GM12878 (cell line): Measurements from ENCODE around the gene ADAMTSL5.

Experiments
- BACH1 ChIP-seq: fragments of 450-650 bp; IDR thresholded peaks from 2 replicates; pipeline ENCODE4 v1.6.1; 2017; ENCODE audit warnings: mild to moderate bottlenecking, borderline replicate concordance
- CEBPB ChIP-seq, 2 experiments: fragments of 150-350 bp in 1 of 2; IDR thresholded peaks; 2 replicates each; pipeline ENCODE4 v1.6.1; 2012 to 2014; ENCODE audit warnings: low read depth in 2 of 2, low read length in 2 of 2, borderline replicate concordance in 1 of 2, inconsistent platforms in 1 of 2
- EZH2 ChIP-seq: IDR thresholded peaks from 2 replicates; pipeline ENCODE4 v1.6.1; 2012; ENCODE audit warnings: low read depth, mild to moderate bottlenecking, control low read depth, inconsistent platforms, low read length, borderline replicate concordance; ENCODE audit not compliant: control insufficient read depth
- HDAC6 ChIP-seq: fragments of 200-600 bp; sonication (generic); IDR thresholded peaks from one replicate; pipeline ENCODE4 v1.8.0; 2017; ENCODE audit warnings: antibody characterized with exemption; ENCODE audit not compliant: unreplicated experiment
- JUND ChIP-seq: IDR thresholded peaks from 2 replicates; pipeline ENCODE4 v1.6.1; 2012; ENCODE audit warnings: low read depth, mild to moderate bottlenecking, low read length, improper control_type of control experiment, moderate library complexity
- MYC ChIP-seq: IDR thresholded peaks from 2 replicates; pipeline ENCODE4 v1.6.1; 2011; ENCODE audit warnings: mild to moderate bottlenecking, low read length, moderate library complexity, inconsistent platforms; ENCODE audit not compliant: insufficient read depth, insufficient replicate concordance, insufficient read length, severe bottlenecking
- POLR2AphosphoS2 ChIP-seq: IDR thresholded peaks from 2 replicates; pipeline ENCODE4 v1.6.1; 2011; ENCODE audit warnings: low read depth, mild to moderate bottlenecking, low read length, improper control_type of control experiment, moderate library complexity
- SMC3 ChIP-seq: IDR thresholded peaks from 2 replicates; pipeline ENCODE4 v1.6.1; 2011; ENCODE audit warnings: low read length, improper control_type of control experiment, borderline replicate concordance
- TF ChIP-seq, protein P1 (sequence below), 3 experiments: IDR thresholded peaks in 2 of 3; conservative IDR thresholded peaks in 1 of 3; 2 replicates each; pipeline ENCODE4 v1.5.1; 2011; ENCODE audit warnings: low read depth in 3 of 3, low read length in 3 of 3, mild to moderate bottlenecking in 3 of 3, control low read depth in 2 of 3, moderate library complexity in 2 of 3, inconsistent platforms in 1 of 3, mixed read lengths in 1 of 3; ENCODE audit not compliant: control insufficient read depth in 2 of 3, insufficient read depth in 1 of 3; ENCODE audit errors: extremely low read depth in 1 of 3

DNA sequence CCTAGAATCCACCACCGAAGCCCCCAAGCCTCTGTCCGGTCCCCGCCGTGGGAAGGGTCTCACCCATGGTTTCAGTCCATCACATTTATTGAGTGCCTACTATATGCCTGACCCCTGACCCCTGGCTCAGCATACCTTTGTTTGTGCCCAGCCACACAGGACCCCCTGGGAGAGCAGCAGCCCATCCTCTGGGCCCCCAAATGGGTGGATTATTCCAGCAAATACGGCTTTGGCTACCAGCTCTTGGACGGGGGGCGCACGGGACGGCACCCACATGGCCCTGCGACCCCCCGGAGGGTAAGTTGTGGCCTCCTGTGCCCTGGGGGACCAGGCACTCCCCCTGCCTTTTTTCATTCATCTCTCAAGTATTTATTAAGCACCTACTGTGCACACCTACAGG is 18.8 kb upstream of the ADAMTSL5 start:
- TF ChIP-seq JUND: no peak
- no peak for TF ChIP-seq MYC
- TF ChIP-seq POLR2AphosphoS2: no peak
- TF ChIP-seq BACH1: no peak
- no peak for TF ChIP-seq CEBPB (IDR thresholded peaks at IDR 0.05; ENCODE audit: borderline replicate concordance in 1 of 2, low read depth in 2 of 2, low read length in 2 of 2)
- TF ChIP-seq, protein P1, sequence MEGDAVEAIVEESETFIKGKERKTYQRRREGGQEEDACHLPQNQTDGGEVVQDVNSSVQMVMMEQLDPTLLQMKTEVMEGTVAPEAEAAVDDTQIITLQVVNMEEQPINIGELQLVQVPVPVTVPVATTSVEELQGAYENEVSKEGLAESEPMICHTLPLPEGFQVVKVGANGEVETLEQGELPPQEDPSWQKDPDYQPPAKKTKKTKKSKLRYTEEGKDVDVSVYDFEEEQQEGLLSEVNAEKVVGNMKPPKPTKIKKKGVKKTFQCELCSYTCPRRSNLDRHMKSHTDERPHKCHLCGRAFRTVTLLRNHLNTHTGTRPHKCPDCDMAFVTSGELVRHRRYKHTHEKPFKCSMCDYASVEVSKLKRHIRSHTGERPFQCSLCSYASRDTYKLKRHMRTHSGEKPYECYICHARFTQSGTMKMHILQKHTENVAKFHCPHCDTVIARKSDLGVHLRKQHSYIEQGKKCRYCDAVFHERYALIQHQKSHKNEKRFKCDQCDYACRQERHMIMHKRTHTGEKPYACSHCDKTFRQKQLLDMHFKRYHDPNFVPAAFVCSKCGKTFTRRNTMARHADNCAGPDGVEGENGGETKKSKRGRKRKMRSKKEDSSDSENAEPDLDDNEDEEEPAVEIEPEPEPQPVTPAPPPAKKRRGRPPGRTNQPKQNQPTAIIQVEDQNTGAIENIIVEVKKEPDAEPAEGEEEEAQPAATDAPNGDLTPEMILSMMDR (IDR thresholded peaks at IDR 0.05 in 2 of 3, conservative IDR thresholded peaks at IDR 0.05 in 1 of 3; ENCODE audit: control insufficient read depth in 2 of 3, extremely low read depth in 1 of 3, insufficient read depth in 1 of 3, low read depth in 3 of 3, low read length in 3 of 3): no peak
- TF ChIP-seq EZH2: no peak
- no peak for TF ChIP-seq HDAC6
- TF ChIP-seq SMC3: no peak
